Chondrocyte (in vitro differentiated cells): ENCODE measurements around the gene ZNF503. TPM values are rescaled to one million over a fixed set of nuclear protein-coding genes. Genes with fewer than 3 reads are reported as not detected.

Experiments used
- DNase-seq: peaks from one replicate; pipeline ENCODE4 v3.0.0; 2021; ENCODE audit warnings: mixed read lengths, low spot score
- H3K27ac Mint-ChIP-seq: one replicate; pipeline ENCODE4 v1.8.0; 2021; ENCODE audit warnings: mild to moderate bottlenecking, moderate library complexity, mixed read lengths; ENCODE audit not compliant: unreplicated experiment
- H3K27me3 Mint-ChIP-seq: 2 replicates; pipeline ENCODE4 v1.8.0; 2021; ENCODE audit warnings: low read depth, mixed read lengths
- H3K36me3 Mint-ChIP-seq: 2 replicates; pipeline ENCODE4 v1.8.0; 2021; ENCODE audit warnings: low read depth, mixed read lengths
- H3K4me1 Mint-ChIP-seq: 2 replicates; pipeline ENCODE4 v1.8.0; 2021; ENCODE audit warnings: low read depth, mild to moderate bottlenecking, mixed read lengths
- H3K4me3 Mint-ChIP-seq: one replicate; pipeline ENCODE4 v1.8.0; 2021; ENCODE audit warnings: mild to moderate bottlenecking, moderate library complexity, mixed read lengths; ENCODE audit not compliant: unreplicated experiment
- H3K9me3 Mint-ChIP-seq: 2 replicates; pipeline ENCODE4 v1.8.0; 2021; ENCODE audit warnings: low read depth, mixed read lengths
- total RNA-seq: library from RNA; stranded (reverse); gene quantifications from 3 replicates; pipeline ENCODE4 v1.2.1, GENCODE V29; 2021
- TF ChIP-seq, protein P1 (sequence below): fragments of 200-600 bp; sonication (generic); IDR thresholded peaks from 2 replicates; pipeline ENCODE4 v1.5.0; 2021; ENCODE audit warnings: antibody characterized with exemption, mild to moderate bottlenecking, moderate library complexity

The ZNF503 gene
- total RNA-seq, 1 donor from 2014 or later: 24.8 TPM

DNA sequence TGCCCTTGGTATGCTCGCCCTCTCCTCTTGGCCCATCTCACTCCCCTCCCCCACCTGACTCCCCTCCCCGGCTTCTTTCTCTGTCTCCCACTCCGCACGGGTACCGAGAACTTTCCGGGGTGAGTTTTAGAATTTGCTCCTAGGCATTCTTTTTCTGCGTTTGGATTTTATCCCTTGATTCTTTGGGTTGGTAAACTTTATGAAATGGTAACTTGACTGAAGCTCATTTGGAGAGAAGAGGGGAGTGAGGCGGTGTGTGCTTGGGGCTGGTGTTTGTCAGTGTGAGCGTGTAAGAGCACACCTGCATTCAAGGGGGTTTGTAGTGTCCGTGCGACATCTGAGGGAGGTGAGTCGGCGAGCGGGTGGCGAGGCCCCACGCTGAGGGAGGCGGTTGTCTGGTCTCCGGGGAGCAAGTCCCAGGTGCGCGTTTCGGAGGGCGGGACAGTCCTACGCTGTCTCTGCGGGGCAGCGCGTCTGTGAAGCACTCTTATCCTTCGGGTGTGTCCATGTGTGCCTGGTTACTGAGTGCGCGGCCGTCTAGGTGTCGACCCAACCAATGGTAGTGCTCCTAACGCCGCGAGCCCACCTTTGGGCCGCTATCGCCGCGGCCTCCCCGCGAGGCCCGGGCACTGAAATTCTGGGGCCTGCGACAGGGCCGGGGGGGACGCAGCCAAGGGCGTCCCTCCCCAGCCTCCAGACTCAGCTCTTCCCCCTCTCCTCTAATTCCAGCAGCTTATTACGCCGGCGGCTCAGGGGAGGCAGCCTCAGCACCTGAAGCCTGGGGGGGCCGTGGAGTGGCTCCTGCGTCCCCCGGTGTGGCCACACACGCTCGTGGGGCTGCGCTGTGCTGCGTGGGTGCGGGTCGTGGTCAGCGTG, 2.6 kb upstream of the ZNF503 start:
- H3K4me1 Mint-ChIP-seq: peaks cover 23% of the 10 kb centered on the region
- H3K4me3 Mint-ChIP-seq: peak overlapping the region; percentile 94
- peak overlapping the region; percentile 59 for H3K27ac Mint-ChIP-seq
- DNase-seq: peak; percentile 92
- peaks cover 2% of the 10 kb centered on the region for H3K36me3 Mint-ChIP-seq
- TF ChIP-seq, protein P1, sequence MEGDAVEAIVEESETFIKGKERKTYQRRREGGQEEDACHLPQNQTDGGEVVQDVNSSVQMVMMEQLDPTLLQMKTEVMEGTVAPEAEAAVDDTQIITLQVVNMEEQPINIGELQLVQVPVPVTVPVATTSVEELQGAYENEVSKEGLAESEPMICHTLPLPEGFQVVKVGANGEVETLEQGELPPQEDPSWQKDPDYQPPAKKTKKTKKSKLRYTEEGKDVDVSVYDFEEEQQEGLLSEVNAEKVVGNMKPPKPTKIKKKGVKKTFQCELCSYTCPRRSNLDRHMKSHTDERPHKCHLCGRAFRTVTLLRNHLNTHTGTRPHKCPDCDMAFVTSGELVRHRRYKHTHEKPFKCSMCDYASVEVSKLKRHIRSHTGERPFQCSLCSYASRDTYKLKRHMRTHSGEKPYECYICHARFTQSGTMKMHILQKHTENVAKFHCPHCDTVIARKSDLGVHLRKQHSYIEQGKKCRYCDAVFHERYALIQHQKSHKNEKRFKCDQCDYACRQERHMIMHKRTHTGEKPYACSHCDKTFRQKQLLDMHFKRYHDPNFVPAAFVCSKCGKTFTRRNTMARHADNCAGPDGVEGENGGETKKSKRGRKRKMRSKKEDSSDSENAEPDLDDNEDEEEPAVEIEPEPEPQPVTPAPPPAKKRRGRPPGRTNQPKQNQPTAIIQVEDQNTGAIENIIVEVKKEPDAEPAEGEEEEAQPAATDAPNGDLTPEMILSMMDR: no peak
- peaks cover 26% of the 10 kb centered on the region for H3K27me3 Mint-ChIP-seq
- no peaks in the 10 kb centered on the region for H3K9me3 Mint-ChIP-seq

DNA sequence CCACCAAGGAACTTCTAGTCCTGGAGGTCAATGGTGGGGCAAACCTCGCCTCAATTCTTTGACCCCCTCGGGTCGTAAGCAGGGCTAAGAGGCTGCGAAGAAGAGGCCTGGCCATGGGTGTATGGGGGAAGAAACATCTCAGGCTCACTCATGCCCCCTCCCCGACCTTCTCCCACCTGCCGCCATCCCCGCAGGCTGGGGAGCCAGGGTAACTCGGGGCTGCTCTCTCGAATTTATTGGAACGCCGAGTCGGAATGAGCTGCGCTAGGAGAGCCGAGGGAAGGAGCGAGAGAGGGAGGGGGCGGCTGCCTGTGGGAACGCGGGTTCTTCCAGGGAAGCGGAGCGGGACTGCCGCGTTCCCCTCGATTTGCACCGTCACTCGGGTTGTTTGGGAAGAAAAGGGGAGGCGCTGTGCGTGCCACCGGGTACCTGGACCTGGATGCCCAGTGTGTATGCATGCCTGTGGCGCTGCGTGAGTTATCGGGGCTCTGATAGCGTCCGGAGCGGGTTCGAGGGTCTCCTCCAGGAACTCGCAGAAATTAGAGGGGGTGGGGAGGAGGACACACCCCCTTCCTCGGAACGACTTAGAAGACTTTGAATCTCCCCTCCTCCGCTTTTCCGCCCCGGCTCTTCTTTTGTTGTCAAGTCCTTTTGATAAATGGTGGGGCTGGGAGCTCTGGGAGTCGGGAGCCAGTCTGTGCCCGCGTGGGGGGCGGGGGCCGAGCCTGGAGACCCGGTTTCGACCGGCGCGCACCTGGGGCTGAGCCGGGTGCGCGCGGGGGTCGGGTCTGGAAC, 1.8 kb upstream of the ZNF503 start:
- H3K27me3 Mint-ChIP-seq: peaks cover 26% of the 10 kb centered on the region
- TF ChIP-seq, protein P1: no peak
- H3K4me3 Mint-ChIP-seq: peak overlapping the region; percentile 94
- H3K36me3 Mint-ChIP-seq: peaks cover 4% of the 10 kb centered on the region
- peak overlapping the region; percentile 94 for H3K27ac Mint-ChIP-seq
- no peak for DNase-seq
- H3K9me3 Mint-ChIP-seq: no peaks in the 10 kb centered on the region
- peaks cover 26% of the 10 kb centered on the region for H3K4me1 Mint-ChIP-seq

DNA sequence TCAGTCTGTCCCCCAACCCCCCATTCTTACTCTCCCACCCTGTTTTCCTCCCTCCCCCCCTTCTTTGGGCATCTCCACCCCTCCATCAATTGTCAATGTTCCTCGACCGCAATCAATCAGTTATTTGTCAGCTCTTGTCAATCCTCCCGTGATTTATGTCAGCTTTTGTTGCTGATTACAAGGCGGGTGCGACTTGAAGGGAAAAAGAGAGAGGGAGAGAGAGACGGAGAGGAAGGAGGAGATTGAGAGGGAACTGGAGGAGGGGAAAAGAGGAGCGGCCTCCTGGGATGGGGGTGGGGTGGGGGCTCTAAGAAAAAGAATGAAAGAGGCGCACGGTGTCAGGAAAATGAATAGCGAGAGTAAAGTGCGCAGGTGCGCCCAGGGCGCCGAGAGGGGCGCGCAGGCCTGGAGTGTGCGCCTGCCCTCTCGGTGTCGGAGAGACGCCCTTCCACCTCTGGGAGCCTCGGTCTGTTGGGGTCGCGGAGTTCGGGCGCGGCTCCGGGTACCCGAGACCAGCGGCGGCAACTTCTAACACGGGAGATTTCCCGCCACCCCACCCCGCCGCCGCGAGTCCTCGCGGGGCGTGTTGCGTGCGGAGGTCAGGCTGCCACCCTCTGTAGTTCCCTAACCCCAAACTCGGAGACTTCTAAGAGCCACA, 1.1 kb upstream of the ZNF503 start:
- TF ChIP-seq, protein P1: no peak
- Mint-ChIP-seq H3K4me1 (peaks cover 29% of the 10 kb centered on the region), H3K9me3 (no peaks in the 10 kb centered on the region), H3K27ac (peak overlapping the region; percentile 94), H3K27me3 (peaks cover 25% of the 10 kb centered on the region), H3K36me3 (peaks cover 8% of the 10 kb centered on the region), H3K4me3 (peak overlapping the region; percentile 94)
- DNase-seq: no peak

DNA sequence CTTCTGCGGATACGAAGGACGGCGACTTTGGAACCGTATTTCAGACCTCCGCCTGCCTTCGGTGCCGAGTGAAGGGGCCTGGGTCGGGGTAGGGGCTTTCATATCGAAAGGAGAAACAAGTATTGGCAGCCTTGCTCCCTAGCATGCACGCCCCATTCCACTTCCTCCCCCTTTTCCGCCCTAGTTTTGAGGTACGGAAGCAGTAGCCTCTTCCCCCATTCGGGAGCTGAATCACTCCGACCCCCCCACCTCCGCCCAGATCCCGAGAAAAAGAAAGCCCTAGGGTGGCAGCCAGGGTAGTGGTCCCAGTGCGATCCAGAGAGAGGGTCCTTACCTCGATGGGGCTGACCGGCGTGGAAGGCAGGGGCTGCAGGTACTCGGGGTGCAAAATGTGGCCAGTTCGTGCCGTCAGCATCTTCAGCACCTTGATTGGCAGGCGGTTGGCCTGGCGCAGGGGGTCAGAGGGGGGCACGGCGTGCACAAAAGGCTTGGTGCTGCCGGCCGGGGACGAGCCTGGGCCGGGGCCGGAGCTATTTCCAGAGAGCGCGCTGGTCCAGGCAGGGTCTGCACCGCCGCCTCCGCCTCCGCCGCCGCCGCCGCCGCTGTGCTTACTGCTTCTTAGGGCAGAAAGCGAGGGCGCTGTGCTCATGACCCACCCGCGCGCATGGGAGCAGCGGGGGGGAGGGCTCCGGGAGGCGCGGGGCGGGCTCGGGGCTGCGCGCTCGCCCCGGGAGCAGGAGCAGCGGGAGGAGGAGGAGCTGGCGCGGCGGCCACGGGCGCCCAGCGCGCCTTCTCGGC, 594 bp downstream of the ZNF503 start:
- H3K9me3 Mint-ChIP-seq: no peaks in the 10 kb centered on the region
- H3K4me1 Mint-ChIP-seq: peaks cover 29% of the 10 kb centered on the region
- TF ChIP-seq, protein P1: no peak
- H3K4me3 Mint-ChIP-seq: peak overlapping the region; percentile 94
- no peak for DNase-seq
- H3K36me3 Mint-ChIP-seq: peaks cover 10% of the 10 kb centered on the region
- peak overlapping the region; percentile 83 for H3K27ac Mint-ChIP-seq
- H3K27me3 Mint-ChIP-seq: peaks cover 14% of the 10 kb centered on the region
